Measurements from ENCODE around the gene PRRG2. TPM values are rescaled to one million over a fixed set of nuclear protein-coding genes. Genes with fewer than 3 reads are reported as not detected.
"Not testable (repeated sequence)": the region's sequence is repeated elsewhere in the genome, so short reads cannot be mapped to it uniquely, and the experiment has no call there.

The PRRG2 gene
- total RNA-seq, 1 experiment from 2014 or later: 4.7 TPM

- POLR2A ChIA-PET: no interaction called here
- Mint-ChIP-seq H3K27ac (ENCODE audit: low read depth, unreplicated experiment) (peak overlapping the region; percentile 55), H3K27me3 (ENCODE audit: insufficient read depth, unreplicated experiment) (no peaks in the 10 kb centered on the region), H3K4me1 (ENCODE audit: insufficient read depth, unreplicated experiment) (peaks cover 22% of the 10 kb centered on the region), H3K9me3 (ENCODE audit: unreplicated experiment) (no peaks in the 10 kb centered on the region), H3K36me3 (ENCODE audit: insufficient read depth, unreplicated experiment) (peaks cover 77% of the 10 kb centered on the region), H3K4me3 (ENCODE audit: unreplicated experiment) (peak overlapping the region; percentile 14)
- DNase-seq (ENCODE audit: unreplicated experiment): peak; percentile 85
- intact Hi-C loops (cut with micrococcal nuclease): no loop called here
- CTCF ChIA-PET: no interaction called here
- BruUV-seq (replicated peaks): no TSS peak
- TF ChIP-seq, protein P1, sequence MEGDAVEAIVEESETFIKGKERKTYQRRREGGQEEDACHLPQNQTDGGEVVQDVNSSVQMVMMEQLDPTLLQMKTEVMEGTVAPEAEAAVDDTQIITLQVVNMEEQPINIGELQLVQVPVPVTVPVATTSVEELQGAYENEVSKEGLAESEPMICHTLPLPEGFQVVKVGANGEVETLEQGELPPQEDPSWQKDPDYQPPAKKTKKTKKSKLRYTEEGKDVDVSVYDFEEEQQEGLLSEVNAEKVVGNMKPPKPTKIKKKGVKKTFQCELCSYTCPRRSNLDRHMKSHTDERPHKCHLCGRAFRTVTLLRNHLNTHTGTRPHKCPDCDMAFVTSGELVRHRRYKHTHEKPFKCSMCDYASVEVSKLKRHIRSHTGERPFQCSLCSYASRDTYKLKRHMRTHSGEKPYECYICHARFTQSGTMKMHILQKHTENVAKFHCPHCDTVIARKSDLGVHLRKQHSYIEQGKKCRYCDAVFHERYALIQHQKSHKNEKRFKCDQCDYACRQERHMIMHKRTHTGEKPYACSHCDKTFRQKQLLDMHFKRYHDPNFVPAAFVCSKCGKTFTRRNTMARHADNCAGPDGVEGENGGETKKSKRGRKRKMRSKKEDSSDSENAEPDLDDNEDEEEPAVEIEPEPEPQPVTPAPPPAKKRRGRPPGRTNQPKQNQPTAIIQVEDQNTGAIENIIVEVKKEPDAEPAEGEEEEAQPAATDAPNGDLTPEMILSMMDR (IDR thresholded peaks at IDR 0.05; ENCODE audit: unreplicated experiment): no peak
These were observed 33.1 kb downstream of the PRRG2 start for GRCh38 chr19:49614096-49614833.

- BruUV-seq (replicated peaks): no TSS peak
- CTCF ChIA-PET: interaction anchor here (0.9 to 1.1 kb wide), 2 partner anchors 20 to 64 kb away, joined by 3 to 5 read pairs; no protein-coding TSS in a partner anchor
- no peaks in the 10 kb centered on the region for H3K9me3 Mint-ChIP-seq (ENCODE audit: unreplicated experiment)
- TF ChIP-seq, protein P1 (IDR thresholded peaks at IDR 0.05; ENCODE audit: unreplicated experiment): no peak
- peaks cover 77% of the 10 kb centered on the region for H3K36me3 Mint-ChIP-seq (ENCODE audit: insufficient read depth, unreplicated experiment)
- DNase-seq (ENCODE audit: unreplicated experiment): no peak
- no peaks in the 10 kb centered on the region for H3K27me3 Mint-ChIP-seq (ENCODE audit: insufficient read depth, unreplicated experiment)
- POLR2A ChIA-PET: no interaction called here
- H3K4me3 Mint-ChIP-seq (ENCODE audit: unreplicated experiment): no peak overlapping the region
- no peak overlapping the region for H3K27ac Mint-ChIP-seq (ENCODE audit: low read depth, unreplicated experiment)
- intact Hi-C loops (cut with micrococcal nuclease): no loop called here
- H3K4me1 Mint-ChIP-seq (ENCODE audit: insufficient read depth, unreplicated experiment): peaks cover 22% of the 10 kb centered on the region
These were observed 34.7 kb downstream of the PRRG2 start for GRCh38 chr19:49615861-49616260.

- no peak overlapping the region for H3K4me3 Mint-ChIP-seq (ENCODE audit: unreplicated experiment)
- no TSS peak for BruUV-seq (replicated peaks)
- DNase-seq (ENCODE audit: unreplicated experiment): no peak
- H3K27me3 Mint-ChIP-seq (ENCODE audit: insufficient read depth, unreplicated experiment): no peaks in the 10 kb centered on the region
- H3K9me3 Mint-ChIP-seq (ENCODE audit: unreplicated experiment): no peaks in the 10 kb centered on the region
- ChIA-PET POLR2A (interaction anchor here (0.6 to 1.9 kb wide), 4 partner anchors 13 to 19 kb away, joined by 3 to 10 read pairs (median 4); no protein-coding TSS in a partner anchor), CTCF (interaction anchor here (0.7 to 1.1 kb wide), 4 partner anchors 20 to 63 kb away, joined by 3 to 5 read pairs (median 4); no protein-coding TSS in a partner anchor)
- peaks cover 81% of the 10 kb centered on the region for H3K36me3 Mint-ChIP-seq (ENCODE audit: insufficient read depth, unreplicated experiment)
- H3K27ac Mint-ChIP-seq (ENCODE audit: low read depth, unreplicated experiment): no peak overlapping the region
- H3K4me1 Mint-ChIP-seq (ENCODE audit: insufficient read depth, unreplicated experiment): peaks cover 22% of the 10 kb centered on the region
- TF ChIP-seq, protein P1 (IDR thresholded peaks at IDR 0.05; ENCODE audit: unreplicated experiment): no peak
- intact Hi-C loops (cut with micrococcal nuclease): no loop called here
These were observed 35.4 kb downstream of the PRRG2 start for GRCh38 chr19:49616532-49616931.

DNA sequence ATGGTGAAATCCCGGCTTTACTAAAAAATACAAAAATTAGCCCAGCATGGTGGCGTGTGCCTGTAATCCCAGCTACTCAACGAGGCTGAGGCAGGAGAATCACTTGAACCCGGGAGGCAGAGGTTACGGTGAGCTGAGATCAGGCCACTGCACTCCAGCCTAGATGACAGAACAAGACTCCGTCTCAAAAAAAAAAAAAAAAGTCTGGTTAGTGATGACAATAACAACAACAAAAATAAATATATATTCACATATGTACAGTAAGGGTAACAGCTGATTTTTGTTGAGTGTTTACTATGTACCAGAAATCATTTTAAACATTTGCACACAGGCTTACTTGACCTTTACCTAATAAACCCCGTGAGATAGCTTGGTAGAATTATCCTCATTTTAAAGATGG is 35.8 kb downstream of the PRRG2 start:
- Mint-ChIP-seq H3K27me3 (ENCODE audit: insufficient read depth, unreplicated experiment) (no peaks in the 10 kb centered on the region), H3K4me3 (ENCODE audit: unreplicated experiment) (no peak overlapping the region), H3K27ac (ENCODE audit: low read depth, unreplicated experiment) (no peak overlapping the region), H3K9me3 (ENCODE audit: unreplicated experiment) (no peaks in the 10 kb centered on the region), H3K36me3 (ENCODE audit: insufficient read depth, unreplicated experiment) (peaks cover 85% of the 10 kb centered on the region), H3K4me1 (ENCODE audit: insufficient read depth, unreplicated experiment) (peaks cover 22% of the 10 kb centered on the region)
- CTCF ChIA-PET: interaction anchor here (0.7 to 1.1 kb wide), 5 partner anchors 10 to 63 kb away, joined by 3 to 5 read pairs (median 4); no protein-coding TSS in a partner anchor
- TF ChIP-seq, protein P1 (IDR thresholded peaks at IDR 0.05; ENCODE audit: unreplicated experiment): no peak
- POLR2A ChIA-PET: interaction anchor here (0.6 to 1.9 kb wide), 6 partner anchors 13 to 300 kb away, joined by 3 to 10 read pairs (median 4); no protein-coding TSS in a partner anchor
- no peak for DNase-seq (ENCODE audit: unreplicated experiment)
- no TSS peak for BruUV-seq (replicated peaks)
- intact Hi-C loops (cut with micrococcal nuclease): no loop called here

DNA sequence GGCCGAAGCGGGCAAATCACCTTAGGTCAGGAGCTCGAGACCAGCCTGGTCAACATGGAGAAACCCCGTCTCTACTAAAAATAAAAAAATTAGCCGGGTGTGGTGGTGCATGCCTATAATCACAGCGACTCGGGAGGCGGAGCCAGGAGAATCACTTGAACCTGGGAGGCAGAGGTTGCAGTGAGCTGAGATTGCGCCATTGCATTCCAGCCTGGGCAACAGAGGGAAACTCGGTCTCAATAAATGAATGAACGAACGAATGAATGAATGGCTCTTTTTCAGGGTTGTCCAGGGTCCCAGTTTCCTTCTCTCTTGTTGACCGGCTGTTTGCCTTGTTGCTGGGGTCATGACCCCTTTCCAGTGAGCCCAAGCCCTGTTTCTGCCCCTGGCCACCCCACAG is 36.7 kb downstream of the PRRG2 start:
- H3K9me3 Mint-ChIP-seq (ENCODE audit: unreplicated experiment); H3K4me3 Mint-ChIP-seq (ENCODE audit: unreplicated experiment); BruUV-seq (replicated peaks); intact Hi-C loops (cut with micrococcal nuclease); H3K27me3 Mint-ChIP-seq (ENCODE audit: insufficient read depth, unreplicated experiment); DNase-seq (ENCODE audit: unreplicated experiment): not testable (repeated sequence)
- H3K36me3 Mint-ChIP-seq (ENCODE audit: insufficient read depth, unreplicated experiment): peaks cover 86% of the 10 kb centered on the region
- peak overlapping the region; percentile 5 for H3K27ac Mint-ChIP-seq (ENCODE audit: low read depth, unreplicated experiment)
- ChIA-PET POLR2A (interaction anchor here (0.6 to 1.9 kb wide), 3 partner anchors 12 to 20 kb away, joined by 3 to 10 read pairs (median 5); no protein-coding TSS in a partner anchor), CTCF (interaction anchor here (1.1 kb wide), 2 partner anchors 11 to 60 kb away, joined by 3 to 4 read pairs; no protein-coding TSS in a partner anchor)
- peaks cover 16% of the 10 kb centered on the region for H3K4me1 Mint-ChIP-seq (ENCODE audit: insufficient read depth, unreplicated experiment)
